HG03025 (cell line): Measurements from ENCODE around the gene QRICH2.

Experiments used
- ATAC-seq: cut with Tn5 transposase; IDR thresholded peaks from one replicate; pipeline ENCODE4 v1.9.1; 2021; ENCODE audit warnings: mild to moderate bottlenecking, moderate library complexity; ENCODE audit not compliant: unreplicated experiment, low FRiP score

The QRICH2 gene

DNA sequence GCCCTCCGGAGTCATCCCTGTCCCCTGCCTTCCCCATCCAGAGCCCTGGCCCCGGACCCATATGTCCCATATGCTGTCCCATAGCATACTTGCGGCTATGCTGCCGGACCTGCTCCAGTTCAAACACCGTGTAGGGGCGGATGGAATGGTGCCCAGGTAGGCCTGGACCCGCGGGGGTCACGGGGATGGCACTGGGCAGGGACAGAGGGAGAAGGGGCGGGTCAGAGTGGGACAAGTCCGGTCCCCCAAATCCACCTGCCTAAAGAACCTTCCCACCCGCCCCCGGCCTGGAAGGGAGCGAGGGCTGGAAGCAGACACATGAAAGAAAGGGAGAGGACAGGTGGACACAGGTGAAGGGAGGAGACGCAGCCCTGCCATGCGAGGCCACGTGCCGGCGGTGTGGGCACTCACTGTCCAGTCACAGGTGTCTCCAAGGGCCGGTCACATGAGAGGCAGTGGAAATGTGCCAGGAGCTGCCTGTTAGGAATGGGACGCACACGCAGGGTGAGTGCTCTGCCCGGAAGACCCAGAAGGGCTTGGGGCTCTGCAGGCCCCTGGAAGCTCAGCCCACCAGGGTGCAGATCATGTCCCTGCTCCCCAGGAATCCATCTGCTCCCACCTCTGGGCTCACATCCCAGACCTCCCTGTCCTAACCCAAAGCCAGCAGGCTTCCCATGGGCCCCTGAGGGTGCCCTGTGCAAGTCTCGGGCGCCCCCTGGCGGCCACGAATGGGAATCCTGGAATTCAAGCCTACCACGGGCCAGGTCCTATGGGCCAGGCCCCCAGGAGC is 28.9 kb downstream of the QRICH2 start:
- ATAC-seq: no peak

DNA sequence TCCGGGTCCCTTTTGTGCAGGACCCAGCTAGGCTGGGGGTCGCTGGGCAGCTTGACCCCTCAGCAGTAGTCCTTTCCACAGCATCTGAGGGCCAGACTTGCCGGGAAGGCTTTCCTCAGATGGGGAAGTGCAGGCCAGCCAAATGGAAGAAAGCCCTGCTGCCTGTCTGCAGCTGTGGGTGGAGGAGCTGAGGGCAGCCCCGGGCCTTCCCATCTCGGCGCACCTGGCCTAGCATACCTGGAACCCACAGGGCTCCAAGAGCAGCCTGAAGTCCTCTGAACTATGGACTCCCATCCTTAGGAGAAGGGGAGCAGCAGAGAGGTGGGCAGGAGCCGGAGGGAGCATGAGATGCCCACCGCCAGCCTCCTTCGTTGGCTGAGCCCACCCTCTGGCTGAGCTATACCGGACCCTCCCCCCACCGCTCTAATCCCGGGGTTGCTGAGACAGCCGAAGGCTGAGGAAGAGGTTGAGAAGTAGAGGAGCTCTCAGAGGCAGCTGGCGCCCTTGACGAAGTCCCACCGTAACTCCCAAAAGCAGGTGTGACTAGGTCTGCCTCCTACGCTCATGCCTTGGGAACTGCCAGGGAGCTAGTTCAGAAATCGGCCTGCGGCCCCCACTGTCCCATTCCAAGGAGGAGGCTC is 29.7 kb downstream of the QRICH2 start:
- ATAC-seq: no peak

DNA sequence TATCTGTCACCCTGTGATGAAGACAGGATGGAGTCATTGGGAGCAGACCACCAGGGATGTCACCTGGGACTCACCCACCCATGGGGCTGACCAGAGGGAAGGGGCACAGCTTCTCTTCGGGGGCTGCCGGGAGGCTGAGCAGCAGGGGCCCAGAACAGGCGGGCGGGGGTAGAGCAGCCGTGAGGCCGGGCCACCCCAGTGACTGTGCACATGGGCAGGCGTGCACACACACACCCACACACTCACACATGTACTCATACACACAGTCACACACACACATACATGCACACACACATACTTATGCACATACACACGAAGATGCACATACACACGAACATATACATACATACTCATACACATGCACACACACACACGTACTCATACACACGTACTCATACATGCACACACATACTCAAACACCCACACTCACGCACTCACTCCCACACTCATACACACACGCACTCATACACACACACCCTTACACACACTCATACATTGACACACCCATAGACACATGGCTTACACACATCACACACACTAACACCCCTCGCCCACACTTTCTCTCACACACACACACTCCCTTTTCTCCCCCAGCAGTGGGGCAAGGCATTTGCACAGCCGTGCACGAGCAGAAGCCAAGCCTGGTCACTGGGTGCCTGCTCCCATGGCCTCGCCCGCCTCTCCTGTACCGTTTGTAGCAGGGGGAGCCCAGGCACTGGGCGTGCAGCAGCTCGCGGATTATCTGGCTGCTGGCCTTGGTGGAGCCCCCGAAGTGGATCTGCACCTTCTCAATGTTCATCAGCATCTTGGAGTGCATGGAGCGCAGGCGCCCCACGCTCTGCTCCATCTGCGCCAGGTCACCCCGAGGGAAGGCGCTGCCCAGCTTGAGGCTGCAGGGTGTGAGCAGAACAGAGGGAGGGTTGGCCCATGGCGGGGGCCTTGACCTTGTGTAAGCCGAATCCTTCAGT is 30.5 kb downstream of the QRICH2 start:
- ATAC-seq: no peak

DNA sequence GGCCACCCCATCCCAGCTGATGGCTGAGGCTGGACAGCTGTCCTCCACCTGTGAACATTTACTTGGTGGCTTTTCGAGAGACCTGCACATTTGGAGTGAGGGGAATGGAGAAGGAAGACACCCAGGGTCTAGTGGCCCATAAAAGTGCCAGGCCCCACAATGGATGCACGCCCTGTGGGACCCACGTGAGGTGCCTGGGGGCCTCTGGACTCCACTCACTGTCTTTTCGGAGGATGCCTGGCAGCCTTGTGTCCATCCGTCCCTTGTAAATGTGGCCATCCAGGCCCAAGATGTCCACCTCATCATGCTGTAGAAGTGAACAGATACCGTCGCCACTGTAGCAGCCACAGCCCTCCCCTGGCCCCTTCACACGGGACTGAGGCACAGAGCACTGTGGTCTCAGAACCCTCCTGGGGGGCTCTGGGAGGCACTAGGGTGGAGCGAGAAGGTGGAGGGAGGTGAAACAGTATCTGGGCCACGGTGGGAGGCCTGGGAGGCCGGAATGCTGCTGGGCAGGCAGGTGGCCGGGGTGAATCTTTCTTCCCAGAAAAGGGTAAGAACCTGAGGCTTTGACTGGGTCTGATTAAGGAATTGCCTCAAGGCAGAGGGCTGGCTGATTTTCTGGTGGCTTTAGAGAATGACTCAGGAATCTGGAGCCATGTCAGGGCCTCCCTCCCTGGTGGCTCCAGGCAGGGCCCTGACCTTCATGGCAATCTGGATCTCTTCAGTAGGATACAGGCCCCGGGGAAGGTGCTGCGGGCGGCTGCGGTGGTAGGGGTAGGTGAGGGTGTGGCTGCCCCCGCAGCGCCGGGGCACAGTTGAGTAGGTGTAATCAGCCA is 31.4 kb downstream of the QRICH2 start:
- no peak for ATAC-seq

DNA sequence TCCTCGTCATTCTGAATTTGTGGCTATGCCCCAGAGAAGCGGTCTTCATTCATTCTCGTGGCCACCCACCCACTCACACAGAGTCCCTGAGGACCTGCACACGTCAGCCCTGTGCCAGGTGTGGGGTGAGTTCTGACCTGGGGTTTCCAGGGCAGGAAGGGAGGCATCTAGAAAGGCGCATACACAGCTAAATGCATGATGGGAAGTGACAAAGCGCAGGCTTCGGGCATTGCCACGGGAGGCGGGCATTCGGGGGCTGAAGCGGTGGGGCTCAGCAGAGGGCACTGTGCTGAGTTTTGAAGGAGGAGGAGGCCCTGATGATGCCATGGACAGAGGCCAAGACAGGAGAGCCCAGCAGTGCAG is 32.0 kb downstream of the QRICH2 start:
- no peak for ATAC-seq

DNA sequence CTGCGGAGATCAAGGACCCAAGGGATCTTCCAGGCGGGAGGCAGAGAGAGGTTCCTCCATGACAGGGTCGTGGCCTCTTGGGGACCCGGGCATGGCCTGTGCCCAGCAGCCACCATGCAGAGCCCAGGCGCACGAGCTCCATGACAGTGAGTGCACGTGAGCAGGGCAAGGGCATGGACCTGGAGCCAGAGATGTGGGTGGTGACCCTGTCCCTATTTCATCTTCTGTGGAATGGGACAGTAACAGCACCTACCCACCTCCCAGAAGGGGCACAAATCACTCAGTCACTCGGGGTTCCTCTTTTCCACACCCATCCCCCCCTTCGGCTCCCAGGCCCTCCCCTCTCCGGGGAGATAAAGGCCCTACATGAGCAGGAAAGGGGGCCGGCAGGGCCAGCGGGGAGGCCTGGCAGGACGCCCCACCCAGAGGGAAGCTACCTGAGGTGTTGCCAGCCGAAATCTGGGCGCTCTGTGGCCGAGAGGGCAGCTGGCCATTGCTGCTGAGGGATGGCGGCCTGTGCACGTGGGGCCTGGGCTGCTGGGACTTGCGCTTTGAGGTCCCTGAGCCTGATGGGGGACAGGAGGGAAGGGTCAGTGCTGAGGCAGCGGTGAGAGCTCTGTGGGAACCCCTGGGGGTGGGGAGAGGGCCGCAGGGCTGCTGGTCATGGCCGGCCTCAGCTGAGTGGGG is 32.6 kb downstream of the QRICH2 start:
- no peak for ATAC-seq

DNA sequence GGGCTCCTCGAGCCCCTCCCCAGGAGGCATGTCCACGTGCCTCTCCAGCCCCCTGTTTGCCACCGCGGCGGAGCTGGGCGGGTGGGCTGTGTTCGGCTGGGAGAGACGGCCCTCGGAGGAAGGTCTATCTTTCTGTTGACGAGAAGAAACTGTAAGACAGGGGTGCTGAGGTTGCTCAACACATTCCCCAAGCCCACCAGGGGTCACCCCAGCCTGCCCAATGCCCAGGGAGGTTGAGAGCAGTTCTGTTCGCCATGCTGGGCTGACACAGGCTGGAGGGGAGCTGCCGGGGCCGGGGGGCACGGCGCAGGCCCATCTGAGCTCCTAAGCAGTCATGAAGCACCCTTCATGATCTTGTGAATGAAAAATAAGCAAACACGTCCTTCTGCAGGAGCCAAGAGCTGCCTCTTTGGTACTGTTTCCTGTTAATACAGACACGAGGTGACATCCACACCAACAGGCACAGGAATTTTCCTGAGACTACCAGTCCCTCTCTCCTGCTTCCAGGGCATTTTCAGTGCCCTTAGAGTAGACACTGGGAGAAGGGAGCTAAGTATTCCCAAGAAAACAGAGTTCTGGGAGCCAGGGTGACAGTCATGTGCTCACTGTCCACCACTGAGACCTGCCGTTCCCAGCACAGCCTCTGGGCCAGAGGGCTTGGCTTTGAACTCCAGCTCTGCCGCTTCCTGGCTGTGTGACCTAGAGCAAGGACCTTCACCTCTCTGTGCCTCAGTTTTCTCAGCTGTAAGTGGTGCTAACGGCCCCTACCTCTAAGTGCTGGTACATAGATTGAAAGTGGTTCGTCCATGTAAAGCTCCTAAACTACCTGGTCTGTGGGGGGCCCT is 33.7 kb downstream of the QRICH2 start:
- ATAC-seq: no peak

DNA sequence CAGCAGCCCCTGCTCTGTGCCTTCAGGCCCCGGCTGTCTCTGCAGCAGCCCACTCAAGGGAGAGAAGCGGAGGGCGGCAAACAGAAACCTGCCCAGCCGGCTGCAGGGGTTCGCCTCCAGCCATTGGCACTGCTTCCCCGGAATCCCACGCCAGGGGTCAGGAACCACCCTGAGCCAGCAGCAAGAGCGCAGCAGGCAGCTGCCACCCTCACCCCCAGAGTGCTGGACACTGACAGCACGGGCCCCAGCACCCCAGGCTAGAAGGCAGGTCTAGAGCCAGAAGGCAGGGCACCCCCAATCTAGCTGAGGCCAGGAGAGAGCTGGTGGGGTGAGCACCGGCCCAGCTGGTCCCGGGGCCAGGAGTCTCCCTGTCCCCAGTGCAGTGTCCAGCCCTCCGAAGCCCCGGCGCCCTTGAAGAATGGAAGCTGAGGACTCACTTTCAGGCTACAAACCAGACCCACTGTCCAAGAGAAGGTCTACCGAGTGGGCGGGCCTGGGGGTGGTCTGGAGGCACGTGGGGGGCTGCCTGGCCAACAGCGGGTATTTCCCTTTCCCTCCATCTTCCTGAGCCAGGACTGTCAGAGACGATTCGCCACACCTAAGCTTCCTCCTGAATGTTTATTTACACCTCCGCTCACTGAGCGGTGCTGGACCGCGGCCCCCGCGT is 34.5 kb downstream of the QRICH2 start:
- ATAC-seq: no peak

DNA sequence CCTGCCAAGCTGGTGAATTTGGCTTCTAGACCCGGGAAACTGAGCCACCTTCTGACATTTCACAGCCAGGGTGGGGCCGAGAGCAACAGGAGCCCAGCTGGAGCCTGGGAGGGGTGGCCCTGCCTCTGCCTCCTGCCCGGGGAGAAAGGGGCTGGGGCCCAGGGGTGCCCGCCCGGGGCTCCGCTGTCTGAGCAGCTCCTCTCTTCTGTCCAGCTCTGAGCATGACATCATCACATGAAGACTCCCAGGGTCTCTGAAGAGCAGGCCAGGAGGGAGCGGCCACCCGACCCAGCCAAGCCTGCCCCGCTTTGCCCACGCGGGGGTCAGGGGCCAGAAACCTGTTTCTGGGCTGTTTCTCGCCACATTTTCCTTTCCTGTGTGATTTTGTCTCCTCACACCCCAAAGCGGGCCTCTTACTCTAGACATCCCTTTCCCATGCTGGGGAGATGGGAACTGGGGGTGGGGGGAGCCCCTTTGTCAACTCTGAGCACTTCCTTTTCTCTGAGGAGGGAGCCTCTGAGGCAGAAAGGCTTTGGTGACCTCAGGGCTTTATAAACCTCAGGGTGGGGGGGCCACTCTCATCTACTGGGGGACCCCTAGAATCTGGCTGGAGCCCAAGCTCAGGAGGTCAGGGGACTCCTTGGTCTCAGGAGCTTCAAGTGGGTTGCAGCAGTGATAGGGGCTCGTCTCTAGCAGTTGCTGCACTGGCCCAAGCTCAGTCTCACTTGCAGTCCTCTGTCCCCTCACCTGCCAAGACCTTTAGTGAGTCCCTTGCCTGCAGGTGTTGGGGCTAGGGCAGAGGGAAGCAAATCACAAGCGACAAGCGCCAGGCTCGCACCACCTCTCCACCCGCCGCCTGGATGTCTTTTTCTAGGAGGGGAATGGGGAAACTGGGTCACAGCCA is 35.3 kb downstream of the QRICH2 start:
- no peak for ATAC-seq

DNA sequence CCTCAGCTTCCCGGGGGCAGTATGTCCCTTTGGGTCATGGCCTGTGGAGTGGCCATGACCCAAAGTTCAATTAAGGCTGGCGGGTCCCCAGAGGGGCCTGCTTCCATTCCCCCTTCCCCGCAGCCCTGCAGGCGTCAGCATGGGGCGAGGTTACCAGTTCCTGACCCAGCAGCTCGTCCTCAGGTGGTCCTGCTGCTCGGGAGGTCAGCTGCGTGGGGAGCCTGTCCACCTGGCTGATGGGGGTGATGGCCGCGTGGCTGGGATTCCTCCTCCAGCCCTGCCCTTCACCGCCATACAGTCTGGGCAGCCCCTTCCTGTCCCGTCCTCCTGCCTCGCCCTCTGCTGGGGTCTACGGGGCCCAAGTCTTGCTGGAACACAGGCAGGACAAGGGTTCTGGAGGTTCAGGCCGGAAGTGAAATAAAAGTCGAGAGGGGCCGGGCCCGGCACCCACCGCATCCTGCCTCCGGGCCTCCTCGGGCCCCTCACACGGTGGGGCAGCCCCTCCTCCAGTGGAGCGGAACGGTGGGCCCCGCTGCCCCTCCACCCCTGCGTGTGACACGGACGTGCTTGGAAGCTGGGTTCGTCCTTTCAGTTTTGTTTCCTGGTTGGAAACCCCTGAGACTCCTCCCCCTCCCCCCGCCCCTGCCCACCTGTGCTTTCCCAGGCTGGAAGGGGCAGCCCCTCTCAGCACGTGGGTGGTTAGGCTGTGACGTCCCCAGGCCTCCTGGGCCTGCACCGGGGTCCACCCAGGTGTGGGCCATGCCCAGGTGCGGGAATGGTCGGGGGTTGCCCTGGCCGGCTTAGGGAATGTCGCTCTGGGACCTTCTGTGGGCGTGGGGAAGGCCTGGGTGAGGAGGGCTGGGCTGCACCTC is 36.2 kb downstream of the QRICH2 start:
- ATAC-seq: no peak

DNA sequence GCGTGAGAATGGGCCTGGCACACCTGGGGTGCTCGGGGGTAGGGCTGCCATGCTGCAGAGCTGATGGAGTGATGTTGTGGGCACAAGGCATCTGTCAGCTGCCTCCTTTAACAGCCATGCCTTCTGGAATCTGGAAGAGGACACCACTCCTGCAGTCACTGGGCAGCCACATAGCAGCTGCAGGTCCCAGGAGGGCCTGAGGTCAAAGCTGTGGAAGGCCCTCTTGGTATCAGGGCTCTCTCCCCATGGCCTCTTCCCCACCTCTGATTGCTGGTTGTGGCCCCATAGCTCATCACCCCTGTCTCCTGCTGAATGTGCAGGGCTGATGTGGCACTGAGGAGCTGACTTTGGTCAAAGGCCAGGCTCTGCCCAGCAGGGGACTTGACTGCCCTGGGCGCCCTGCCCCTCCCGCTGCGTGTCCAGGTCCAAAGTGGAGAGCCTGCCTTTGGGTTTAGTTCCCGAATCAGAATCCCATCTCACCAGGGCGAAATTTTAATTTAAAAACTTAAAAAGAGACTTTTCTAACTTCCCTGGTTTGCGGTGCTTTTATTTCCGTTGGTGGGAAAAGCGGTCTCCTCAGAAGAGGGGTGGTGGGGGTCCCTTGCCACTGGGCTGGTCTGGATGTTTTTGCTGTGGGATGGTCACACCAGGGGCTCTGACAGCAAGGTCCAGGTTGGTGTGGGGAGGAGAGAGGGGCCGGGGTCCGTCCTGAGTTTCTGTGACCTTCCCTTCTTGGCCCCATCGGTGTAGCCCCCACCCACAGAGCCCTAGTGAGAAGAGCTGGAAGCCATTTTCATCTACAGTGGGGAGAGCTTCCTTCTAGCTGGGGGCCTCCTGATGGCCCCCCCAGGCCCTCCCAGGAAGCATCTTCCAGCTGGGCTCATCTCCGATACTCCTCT is 37.1 kb downstream of the QRICH2 start:
- no peak for ATAC-seq

DNA sequence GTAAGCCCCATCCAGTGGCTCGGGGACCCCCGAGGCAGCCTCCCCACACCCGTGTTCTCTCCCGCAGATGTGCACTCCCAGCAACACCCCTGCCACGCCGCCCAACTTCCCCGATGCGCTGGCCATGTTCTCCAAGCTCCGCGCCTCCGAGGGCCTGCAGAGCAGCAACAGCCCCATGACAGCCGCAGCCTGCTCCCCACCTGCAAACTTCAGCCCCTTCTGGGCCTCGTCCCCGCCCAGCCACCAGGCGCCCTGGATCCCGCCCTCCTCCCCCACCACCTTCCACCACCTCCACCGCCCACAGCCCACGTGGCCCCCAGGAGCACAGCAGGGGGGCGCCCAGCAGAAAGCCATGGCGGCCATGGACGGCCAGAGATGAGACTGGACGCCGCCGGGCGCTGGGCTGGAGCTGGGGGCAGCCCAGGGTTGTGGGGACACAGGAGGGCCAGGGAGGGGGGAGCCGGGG is 37.9 kb downstream of the QRICH2 start:
- no peak for ATAC-seq

DNA sequence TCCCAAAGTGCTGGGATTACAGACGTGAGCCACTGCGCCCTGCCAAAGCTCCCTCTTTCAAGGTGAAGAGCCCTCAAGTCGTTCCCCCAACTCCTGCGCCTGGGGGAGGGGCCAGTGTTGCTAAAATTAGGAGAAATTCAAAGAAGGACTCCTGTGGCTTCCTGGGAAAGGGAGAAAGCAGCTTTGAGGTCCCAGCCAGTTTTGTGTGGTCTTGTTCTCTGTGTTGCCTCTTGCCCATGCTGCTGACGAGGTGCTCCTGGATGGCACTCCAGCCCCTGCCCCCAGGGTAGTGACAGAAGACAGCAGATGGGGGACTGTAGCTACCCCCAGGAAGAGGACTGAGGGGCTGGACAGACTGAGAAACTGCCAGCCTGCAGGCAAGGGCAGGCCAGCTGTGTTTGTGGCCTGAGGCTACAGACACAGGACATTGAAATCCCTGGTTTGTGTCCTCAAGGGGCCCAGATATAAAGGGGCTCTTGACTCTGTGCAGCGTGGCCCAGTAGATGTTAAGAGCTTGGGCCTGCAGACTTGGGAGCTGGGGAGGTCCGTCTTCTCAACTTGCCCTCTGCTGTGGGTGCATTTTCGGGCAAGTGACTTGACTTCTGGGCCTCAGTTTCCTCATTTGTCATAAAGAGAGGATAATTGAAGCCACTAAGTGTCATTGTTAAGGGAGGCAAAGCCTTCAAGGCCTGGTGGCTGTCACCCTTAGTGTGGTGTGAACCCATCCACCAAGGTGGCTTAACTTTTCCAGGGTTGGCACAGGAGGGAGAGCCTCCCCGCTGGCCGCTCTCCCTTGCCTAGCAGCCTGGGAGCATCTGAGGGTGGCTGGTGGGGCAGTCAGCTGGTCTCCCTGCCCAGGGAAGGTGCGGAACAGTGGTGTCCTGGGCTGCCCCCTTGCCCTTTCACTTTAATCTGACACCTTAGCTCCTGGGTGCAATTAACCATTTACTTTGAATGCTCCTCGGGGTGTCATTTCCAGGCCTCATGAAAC is 38.8 kb downstream of the QRICH2 start:
- no peak for ATAC-seq
